ENCODE measurements around the gene COA6. TPM values are rescaled to one million over a fixed set of nuclear protein-coding genes. Genes with fewer than 3 reads are reported as not detected.

Gene COA6
- total and polyA plus RNA-seq, 2 of the 8 experiments (the other 6 are each of a cell fraction or from before 2014, with no cell fraction given): 22.9 to 44.9 TPM

DNA sequence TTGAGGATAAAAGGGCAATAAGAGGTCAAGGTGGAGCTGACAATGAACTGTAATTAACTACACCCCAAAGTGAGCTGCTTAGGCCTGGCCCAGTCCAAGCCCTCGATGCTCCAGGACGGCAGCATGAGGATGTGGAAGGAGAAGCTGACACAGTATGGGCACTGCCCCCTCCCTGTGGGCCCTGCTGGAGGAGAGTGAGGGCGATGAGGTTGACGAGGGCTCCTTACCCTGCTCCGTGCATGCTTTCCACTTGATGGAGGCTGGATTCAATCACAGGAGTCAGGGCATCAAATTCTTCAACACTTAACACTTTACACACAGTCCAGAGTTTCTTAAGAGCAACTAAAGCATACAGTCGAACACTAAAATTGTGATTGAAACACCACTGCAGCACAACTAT lies 32.4 kb downstream of the COA6 start:
- no peaks in the 10 kb centered on the region for H3K23me2 ChIP-seq (ENCODE audit: low read depth, low read length)
- H3K23ac ChIP-seq (ENCODE audit: insufficient read length): no peak overlapping the region
- WGBS, 2 experiments (ENCODE audit: extremely low coverage in 1 of 2, insufficient coverage in 1 of 2, insufficient read length in 1 of 2, insufficient replicate concordance in 2 of 2, low coverage in 1 of 2, low lambda C conversion rate in 2 of 2, missing lambda C conversion rate in 1 of 2): 88% methylated on average over 6 of the region's 6 CpGs; no CpG with 5 or more reads in 1 of the 2 experiments
- no peak overlapping the region for H4K91ac ChIP-seq (replicated peaks; ENCODE audit: insufficient read length, low read length)
- H2BK20ac ChIP-seq (ENCODE audit: low read length): no peak overlapping the region
- no peak overlapping the region; the same call in 1 of the 2 replicates for H4K8ac ChIP-seq (ENCODE audit: extremely low read depth, insufficient read depth, low read length)
- no peak overlapping the region for H4K5ac ChIP-seq (ENCODE audit: insufficient read length, low read depth, low read length)
- H3K79me2 ChIP-seq (ENCODE audit: control insufficient read depth in 1 of 2, insufficient read depth in 2 of 2, low read length in 2 of 2): no peaks in the 10 kb centered on the region
- H3K4me3 ChIP-seq (ENCODE audit: extremely low read depth in 1 of 4, insufficient read depth in 2 of 4, low read depth in 3 of 4, low read length in 4 of 4): no peak overlapping the region
- no peak for FAIRE-seq
- no peak overlapping the region for H2AFZ ChIP-seq (ENCODE audit: low read length)
- peaks cover 0 to 2% of the 10 kb centered on the region in 2 experiments for H4K20me1 ChIP-seq (replicated peaks in 1 of 2; ENCODE audit: control insufficient read depth in 1 of 2, insufficient read depth in 2 of 2, low read length in 2 of 2)
- H3K14ac ChIP-seq (ENCODE audit: insufficient read length): no peak overlapping the region
- H3K27ac ChIP-seq (ENCODE audit: low read depth, low read length): no peak overlapping the region
- TF ChIP-seq POLR2AphosphoS5 (IDR thresholded peaks at IDR 0.05; ENCODE audit: low read depth, low read length) (no peak), SP4 (IDR thresholded peaks at IDR 0.05; ENCODE audit: low read length) (no peak), SUZ12 (IDR thresholded peaks at IDR 0.05; ENCODE audit: low read length) (no peak), EGR1 (IDR thresholded peaks at IDR 0.05; ENCODE audit: borderline replicate concordance, low read depth, low read length) (no peak)
- no peak overlapping the region for H2BK5ac ChIP-seq (ENCODE audit: low read depth, low read length)
- no peaks in the 10 kb centered on the region; a peak in 1 of 8 replicates for H3K36me3 ChIP-seq (ENCODE audit: control insufficient read depth in 2 of 4, insufficient read depth in 4 of 4, low read length in 3 of 4)
- POLR2A ChIA-PET (ENCODE audit: partially characterized antibody): no interaction called here
- H2BK12ac ChIP-seq (ENCODE audit: low read depth, low read length): no peak overlapping the region
- DNase-seq (ENCODE audit: low read depth in 1 of 2, low spot score in 2 of 2): no peak
- no peak overlapping the region for H3K18ac ChIP-seq (ENCODE audit: extremely low read depth, low read length)
- H3K27me3 ChIP-seq (replicated peaks in 1 of 4; ENCODE audit: control insufficient read depth in 3 of 4, extremely low read depth in 1 of 4, insufficient read depth in 3 of 4, low read length in 3 of 4): no peaks in the 10 kb centered on the region
- no peak overlapping the region for H3K9ac ChIP-seq (replicated peaks in 1 of 4; ENCODE audit: extremely low read depth in 1 of 4, low read depth in 3 of 4, low read length in 3 of 4)
- no peak overlapping the region for H3K56ac ChIP-seq (replicated peaks; ENCODE audit: insufficient read length, low read depth, low read length)
- H3K9me3 ChIP-seq (ENCODE audit: insufficient read depth in 2 of 2, low read depth in 1 of 2, low read length in 1 of 2): no peaks in the 10 kb centered on the region
- no peak overlapping the region for H2BK120ac ChIP-seq (replicated peaks; ENCODE audit: low read depth, low read length)
- no peak overlapping the region for H3K4ac ChIP-seq (replicated peaks; ENCODE audit: insufficient read length, low read depth, low read length)
- CTCF ChIA-PET (ENCODE audit: partially characterized antibody): interaction anchor here (0.5 to 1.1 kb wide), 4 partner anchors 19 to 759 kb away, joined by 3 read pairs; no protein-coding TSS in a partner anchor
- H2BK15ac ChIP-seq (ENCODE audit: low read length): no peak overlapping the region
- no peak overlapping the region for H2AK5ac ChIP-seq (ENCODE audit: low read depth, low read length)
- no peaks in the 10 kb centered on the region for H3K4me1 ChIP-seq (replicated peaks in 1 of 4; ENCODE audit: control insufficient read depth in 3 of 4, insufficient read depth in 4 of 4, low read length in 3 of 4)
- H3K4me2 ChIP-seq (ENCODE audit: insufficient read depth in 1 of 2, low read depth in 2 of 2, low read length in 2 of 2): no peak overlapping the region
- H3K79me1 ChIP-seq (ENCODE audit: low read depth, low read length): no peaks in the 10 kb centered on the region

All from H1 (cell line).